Suprapubic skin (tissue), 4 donors: Measurements from ENCODE around the gene HMGB4. TPM values are rescaled to one million over a fixed set of nuclear protein-coding genes. Genes with fewer than 3 reads are reported as not detected.

Source experiments
- DNase-seq, 2 donors: peaks; one replicate each; pipeline ENCODE4 v3.0.0-alpha.2; 2019; ENCODE audit warnings: low spot score in 2 of 2
- H3K27ac ChIP-seq: fragments of 200-600 bp; sonication (generic); one replicate; pipeline ENCODE4 v1.5.1; 2019
- H3K27me3 ChIP-seq: fragments of 200-600 bp; sonication (generic); one replicate; pipeline ENCODE4 v1.5.1; 2019
- H3K36me3 ChIP-seq: fragments of 200-600 bp; sonication (generic); one replicate; pipeline ENCODE4 v1.5.1; 2019
- H3K4me1 ChIP-seq: fragments of 200-600 bp; sonication (generic); one replicate; pipeline ENCODE4 v1.5.1; 2019
- H3K4me3 ChIP-seq: fragments of 200-600 bp; sonication (generic); one replicate; pipeline ENCODE4 v1.5.1; 2019; ENCODE audit warnings: mild to moderate bottlenecking
- H3K9me3 ChIP-seq: fragments of 200-600 bp; sonication (generic); one replicate; pipeline ENCODE4 v1.5.1; 2019
- CTCF ChIP-seq, 2 donors: fragments of 200-600 bp in 1 of 2; fragments of 450-650 bp in 1 of 2; sonication (generic) in 1 of 2; IDR thresholded peaks; one replicate each; pipeline ENCODE4 v1.5.1; 2016 to 2019; ENCODE audit warnings: antibody characterized with exemption in 2 of 2, mild to moderate bottlenecking in 1 of 2, moderate library complexity in 1 of 2
- EP300 ChIP-seq: sonication (generic); formaldehyde crosslinking; IDR thresholded peaks from one replicate; pipeline ENCODE4 v1.6.1; 2017; ENCODE audit warnings: antibody characterized with exemption
- POLR2A ChIP-seq, 2 donors: fragments of 450-650 bp; IDR thresholded peaks; one replicate each; pipeline ENCODE4 v1.6.1; 2017; ENCODE audit warnings: antibody characterized with exemption in 2 of 2, mild to moderate bottlenecking in 2 of 2, moderate library complexity in 2 of 2
- POLR2AphosphoS5 ChIP-seq, 3 donors: sonication (generic); formaldehyde crosslinking; IDR thresholded peaks; one replicate each; pipeline ENCODE4 v1.6.1; 2017; ENCODE audit warnings: antibody characterized with exemption in 3 of 3
- WGBS: methylation state at CpG from one replicate; pipeline ENCODE4 v1.1.5; 2018; 5-methylcytosine and 5-hydroxymethylcytosine counted together
- total RNA-seq, 4 donors: library from RNA; depleted of rRNA; stranded (reverse); fragments of >200 nt; gene quantifications; one replicate each; pipeline ENCODE4 v1.1.0, GENCODE V29; 2016

The HMGB4 gene
- total RNA-seq, 4 donors from 2014 or later, result not detected

DNA sequence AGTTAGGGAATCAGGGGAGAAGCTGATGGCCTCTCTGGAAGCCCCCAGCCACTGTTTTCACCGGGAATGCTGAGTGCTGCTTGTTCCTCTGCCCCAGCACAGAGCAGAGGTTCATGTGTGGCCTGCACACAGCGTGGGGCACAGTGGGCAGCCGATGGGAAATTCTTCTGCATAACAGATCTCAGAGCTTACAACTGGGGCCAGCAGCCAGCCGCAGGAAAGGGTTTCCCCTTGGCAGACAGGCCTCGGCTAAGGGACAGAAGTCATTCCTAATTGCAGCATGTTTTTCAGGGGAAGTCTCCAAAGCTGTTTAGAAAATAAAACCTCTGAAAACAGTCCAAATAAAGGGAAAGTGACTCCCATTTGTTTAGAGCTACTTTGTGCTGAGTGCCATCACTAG lies 22.6 kb downstream of the HMGB4 start:
- Histone ChIP-seq H3K36me3 (no peaks in the 10 kb centered on the region), H3K27me3 (peaks cover 5% of the 10 kb centered on the region), H3K9me3 (no peaks in the 10 kb centered on the region), H3K27ac (no peak overlapping the region), H3K4me1 (no peaks in the 10 kb centered on the region), H3K4me3 (no peak overlapping the region)
- TF ChIP-seq EP300, result no peak
- no peak for TF ChIP-seq POLR2A (IDR thresholded peaks at IDR 0.05)
- TF ChIP-seq POLR2AphosphoS5 (IDR thresholded peaks at IDR 0.05), result no peak
- no peak for TF ChIP-seq CTCF (IDR thresholded peaks at IDR 0.05)
- WGBS, result 39% methylated on average over 5 of the region's 5 CpGs
- no peak for DNase-seq

GRCh38 chr1:33893147-33893830 lies 29.4 kb downstream of the HMGB4 start:
- H3K27me3 ChIP-seq, result no peaks in the 10 kb centered on the region
- no peak for DNase-seq
- 39% methylated on average over 3 of the region's 3 CpGs for WGBS
- no peak overlapping the region for H3K4me3 ChIP-seq
- H3K4me1 ChIP-seq, result no peaks in the 10 kb centered on the region
- H3K9me3 ChIP-seq, result no peaks in the 10 kb centered on the region
- peak overlapping the region; percentile 56 for H3K27ac ChIP-seq
- no peaks in the 10 kb centered on the region for H3K36me3 ChIP-seq
- no peak for TF ChIP-seq CTCF (IDR thresholded peaks at IDR 0.05)
- TF ChIP-seq EP300, result no peak
- no peak for TF ChIP-seq POLR2A (IDR thresholded peaks at IDR 0.05)
- no peak for TF ChIP-seq POLR2AphosphoS5 (IDR thresholded peaks at IDR 0.05)

DNA sequence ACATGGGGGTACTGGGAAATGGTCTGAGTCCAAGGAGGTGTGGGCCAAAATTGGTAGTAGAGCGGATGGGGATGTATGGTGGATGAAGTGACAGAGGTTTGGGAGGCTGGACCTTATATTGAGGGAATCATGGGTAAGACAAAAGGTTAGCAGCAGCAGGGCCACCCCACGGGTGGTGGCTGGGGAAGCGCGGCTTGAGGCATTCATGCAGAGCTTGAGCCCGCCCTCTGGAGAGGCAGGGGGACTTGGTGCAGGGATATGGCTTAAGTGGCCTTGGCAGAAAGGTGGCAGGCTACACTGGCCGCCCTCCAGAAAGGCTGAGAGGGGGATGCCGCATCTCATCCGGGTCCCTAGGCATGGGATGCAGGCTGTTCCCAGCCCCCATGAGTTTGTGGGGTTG lies 31.5 kb downstream of the HMGB4 start:
- no peaks in the 10 kb centered on the region for H3K36me3 ChIP-seq
- WGBS, result 89% methylated on average over 7 of the region's 8 CpGs
- TF ChIP-seq POLR2AphosphoS5 (IDR thresholded peaks at IDR 0.05) (no peak), POLR2A (IDR thresholded peaks at IDR 0.05) (no peak), CTCF (IDR thresholded peaks at IDR 0.05) (no peak), EP300 (no peak)
- no peak for DNase-seq
- no peak overlapping the region for H3K4me3 ChIP-seq
- H3K27ac ChIP-seq, result no peak overlapping the region
- H3K4me1 ChIP-seq, result no peaks in the 10 kb centered on the region
- H3K27me3 ChIP-seq, result no peaks in the 10 kb centered on the region
- H3K9me3 ChIP-seq, result no peaks in the 10 kb centered on the region

DNA sequence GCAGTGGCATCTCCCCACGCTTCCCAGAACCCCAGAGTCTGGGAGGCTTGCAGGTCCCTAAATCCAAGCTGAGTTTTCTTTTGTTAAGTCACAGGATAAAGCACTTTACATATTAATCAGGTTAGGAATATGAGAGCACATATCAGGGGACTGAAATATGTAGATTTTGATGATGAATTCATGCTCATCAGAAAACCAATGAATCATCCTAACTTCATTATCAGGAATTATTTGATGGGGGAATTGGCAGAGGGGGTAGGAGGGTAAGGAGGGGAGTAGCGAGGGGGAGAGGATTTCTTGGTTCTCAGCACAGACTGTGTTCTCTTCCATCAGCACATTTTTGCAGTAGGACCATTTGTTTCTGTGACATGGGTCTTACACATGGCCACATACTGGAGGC lies 32.1 kb downstream of the HMGB4 start:
- WGBS, result 85% methylated on average over 2 of the region's 2 CpGs
- Histone ChIP-seq H3K4me3 (no peak overlapping the region), H3K27me3 (no peaks in the 10 kb centered on the region), H3K4me1 (no peaks in the 10 kb centered on the region), H3K9me3 (no peaks in the 10 kb centered on the region), H3K36me3 (no peaks in the 10 kb centered on the region), H3K27ac (no peak overlapping the region)
- TF ChIP-seq CTCF (IDR thresholded peaks at IDR 0.05), result no peak
- no peak for TF ChIP-seq POLR2A (IDR thresholded peaks at IDR 0.05)
- TF ChIP-seq POLR2AphosphoS5 (IDR thresholded peaks at IDR 0.05), result no peak
- TF ChIP-seq EP300, result no peak
- DNase-seq, result no peak

GRCh38 chr1:33897092-33897725 lies 33.3 kb downstream of the HMGB4 start:
- Histone ChIP-seq H3K27ac (no peak overlapping the region), H3K36me3 (no peaks in the 10 kb centered on the region), H3K4me1 (no peaks in the 10 kb centered on the region), H3K4me3 (no peak overlapping the region), H3K9me3 (no peaks in the 10 kb centered on the region), H3K27me3 (no peaks in the 10 kb centered on the region)
- 68% methylated on average over 5 of the region's 5 CpGs for WGBS
- DNase-seq, result no peak
- TF ChIP-seq POLR2AphosphoS5 (IDR thresholded peaks at IDR 0.05), result no peak
